HepG2 (cell line): ENCODE data around the gene DHX16. TPM values are rescaled to one million over a fixed set of nuclear protein-coding genes. Genes with fewer than 3 reads are reported as not detected.

ENCODE experiments used
- EEA1 ChIP-seq: sonication (generic); formaldehyde crosslinking; IDR thresholded peaks from 2 replicates; pipeline ENCODE4 v1.5.1; 2020; ENCODE audit warnings: mild to moderate bottlenecking, missing genetic modification reagents, borderline replicate concordance
- HNF1A ChIP-seq, 2 experiments: sonication (generic) in 1 of 2; formaldehyde crosslinking in 1 of 2; IDR thresholded peaks; 2 replicates each; pipeline versions ENCODE4 v1.4.0 to v1.6.1; 2016 to 2020; ENCODE audit warnings: borderline replicate concordance in 1 of 2, low read depth in 1 of 2, mild to moderate bottlenecking in 1 of 2, missing genetic modification reagents in 1 of 2
- MIER3 ChIP-seq: IDR thresholded peaks from 2 replicates; pipeline ENCODE4 v1.6.1; 2016; ENCODE audit warnings: missing compliant biosample characterization, borderline replicate concordance
- MYNN ChIP-seq: sonication (generic); formaldehyde crosslinking; IDR thresholded peaks from 2 replicates; pipeline ENCODE4 v1.4.0; 2020; ENCODE audit warnings: mild to moderate bottlenecking, low read depth, missing genetic modification reagents
- RXRA ChIP-seq: sonication (generic); formaldehyde crosslinking; IDR thresholded peaks from 2 replicates; pipeline ENCODE4 v1.5.1; 2020; ENCODE audit warnings: missing genetic modification reagents
- TBP ChIP-seq: sonication (generic); formaldehyde crosslinking; IDR thresholded peaks from 2 replicates; pipeline ENCODE4 v1.5.0; 2020; ENCODE audit warnings: missing genetic modification reagents
- ZNF558 ChIP-seq: sonication (generic); formaldehyde crosslinking; IDR thresholded peaks from 2 replicates; pipeline ENCODE4 v1.9.0; 2022; ENCODE audit warnings: mild to moderate bottlenecking, missing genetic modification reagents, borderline replicate concordance
- ZNF709 ChIP-seq: sonication (generic); formaldehyde crosslinking; IDR thresholded peaks from 2 replicates; pipeline ENCODE4 v1.5.0; 2020; ENCODE audit warnings: mild to moderate bottlenecking, missing genetic modification reagents
- ZSCAN31 ChIP-seq: sonication (generic); formaldehyde crosslinking; IDR thresholded peaks from 2 replicates; pipeline ENCODE4 v1.5.0; 2020; ENCODE audit warnings: low read depth, mild to moderate bottlenecking, missing genetic modification reagents
- polyA plus RNA-seq, 8 experiments: library from polyadenylated mRNA; depleted of rRNA in 3 of 8; stranded (reverse) in 7 of 8; unstranded in 1 of 8; fragments of >200 nt; fragmentation: Illumina TruSeq in 4 of 8; extraction: Trizol in 4 of 8; gene quantifications; 2 replicates each; pipeline versions ENCODE4 v1.2.1 to v1.2.3, GENCODE V29; 2011 to 2016; ENCODE audit warnings: low read depth in 4 of 8, missing spikeins in 1 of 8, mixed read lengths in 1 of 8; ENCODE audit not compliant: insufficient read depth in 1 of 8
- total RNA-seq, 5 experiments: library from RNA; depleted of rRNA; stranded (reverse); fragments of >200 nt; fragmentation: Illumina TruSeq; extraction: Trizol; gene quantifications; 2 replicates each; pipeline ENCODE4 v1.2.3, GENCODE V29; 2016; ENCODE audit warnings: low read depth in 1 of 5
- TF ChIP-seq, protein P1 (sequence below): sonication (generic); formaldehyde crosslinking; IDR thresholded peaks from 2 replicates; pipeline ENCODE4 v1.4.0; 2020; ENCODE audit warnings: mild to moderate bottlenecking, missing genetic modification reagents
- TF ChIP-seq, protein P2 (sequence below): sonication (generic); formaldehyde crosslinking; IDR thresholded peaks from 2 replicates; pipeline ENCODE4 v1.5.1; 2020; ENCODE audit warnings: mild to moderate bottlenecking, missing genetic modification reagents

DHX16 gene
- total and polyA plus RNA-seq, 2 of the 13 experiments (the other 11 are each of a cell fraction or from before 2014, with no cell fraction given), result 57.0 to 58.5 TPM

DNA sequence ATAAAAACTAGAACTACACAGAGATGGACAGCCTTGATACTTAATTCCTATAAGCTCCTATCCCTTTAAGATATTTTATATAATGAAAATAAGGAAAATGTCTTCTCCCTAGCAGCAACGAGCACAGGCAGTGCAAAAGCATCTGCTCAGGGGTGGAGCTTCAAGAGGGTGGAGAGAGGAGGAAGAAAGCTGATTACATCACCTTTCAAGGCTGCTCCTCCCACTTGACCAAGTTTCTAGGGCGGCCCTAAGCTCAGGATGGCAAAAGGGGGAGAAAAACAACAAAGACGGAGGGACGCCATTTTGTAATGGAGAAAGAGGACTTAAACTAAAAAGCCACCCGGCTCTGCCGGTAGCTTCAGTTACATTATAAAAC, 58.0 kb downstream of the DHX16 start (continued):
- no peak for TF ChIP-seq HNF1A (IDR thresholded peaks at IDR 0.05; ENCODE audit: low read depth)
- TF ChIP-seq HNF1A (CRISPR knock-in tag; IDR thresholded peaks at IDR 0.05; ENCODE audit: borderline replicate concordance), result no peak
- peak; percentile 83; the same call in 1 of the 2 replicates for TF ChIP-seq MIER3 (CRISPR knock-in tag)
- TF ChIP-seq, protein P1, sequence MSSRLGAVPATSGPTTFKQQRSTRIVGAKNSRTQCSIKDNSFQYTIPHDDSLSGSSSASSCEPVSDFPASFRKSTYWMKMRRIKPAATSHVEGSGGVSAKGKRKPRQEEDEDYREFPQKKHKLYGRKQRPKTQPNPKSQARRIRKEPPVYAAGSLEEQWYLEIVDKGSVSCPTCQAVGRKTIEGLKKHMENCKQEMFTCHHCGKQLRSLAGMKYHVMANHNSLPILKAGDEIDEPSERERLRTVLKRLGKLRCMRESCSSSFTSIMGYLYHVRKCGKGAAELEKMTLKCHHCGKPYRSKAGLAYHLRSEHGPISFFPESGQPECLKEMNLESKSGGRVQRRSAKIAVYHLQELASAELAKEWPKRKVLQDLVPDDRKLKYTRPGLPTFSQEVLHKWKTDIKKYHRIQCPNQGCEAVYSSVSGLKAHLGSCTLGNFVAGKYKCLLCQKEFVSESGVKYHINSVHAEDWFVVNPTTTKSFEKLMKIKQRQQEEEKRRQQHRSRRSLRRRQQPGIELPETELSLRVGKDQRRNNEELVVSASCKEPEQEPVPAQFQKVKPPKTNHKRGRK (CRISPR knock-in tag), result no peak
- peak; percentile 48; the same call in 1 of the 2 replicates for TF ChIP-seq ZSCAN31 (CRISPR knock-in tag)
- no peak for TF ChIP-seq TBP (CRISPR knock-in tag)
- TF ChIP-seq EEA1 (CRISPR knock-in tag), result no peak
- TF ChIP-seq, protein P2, sequence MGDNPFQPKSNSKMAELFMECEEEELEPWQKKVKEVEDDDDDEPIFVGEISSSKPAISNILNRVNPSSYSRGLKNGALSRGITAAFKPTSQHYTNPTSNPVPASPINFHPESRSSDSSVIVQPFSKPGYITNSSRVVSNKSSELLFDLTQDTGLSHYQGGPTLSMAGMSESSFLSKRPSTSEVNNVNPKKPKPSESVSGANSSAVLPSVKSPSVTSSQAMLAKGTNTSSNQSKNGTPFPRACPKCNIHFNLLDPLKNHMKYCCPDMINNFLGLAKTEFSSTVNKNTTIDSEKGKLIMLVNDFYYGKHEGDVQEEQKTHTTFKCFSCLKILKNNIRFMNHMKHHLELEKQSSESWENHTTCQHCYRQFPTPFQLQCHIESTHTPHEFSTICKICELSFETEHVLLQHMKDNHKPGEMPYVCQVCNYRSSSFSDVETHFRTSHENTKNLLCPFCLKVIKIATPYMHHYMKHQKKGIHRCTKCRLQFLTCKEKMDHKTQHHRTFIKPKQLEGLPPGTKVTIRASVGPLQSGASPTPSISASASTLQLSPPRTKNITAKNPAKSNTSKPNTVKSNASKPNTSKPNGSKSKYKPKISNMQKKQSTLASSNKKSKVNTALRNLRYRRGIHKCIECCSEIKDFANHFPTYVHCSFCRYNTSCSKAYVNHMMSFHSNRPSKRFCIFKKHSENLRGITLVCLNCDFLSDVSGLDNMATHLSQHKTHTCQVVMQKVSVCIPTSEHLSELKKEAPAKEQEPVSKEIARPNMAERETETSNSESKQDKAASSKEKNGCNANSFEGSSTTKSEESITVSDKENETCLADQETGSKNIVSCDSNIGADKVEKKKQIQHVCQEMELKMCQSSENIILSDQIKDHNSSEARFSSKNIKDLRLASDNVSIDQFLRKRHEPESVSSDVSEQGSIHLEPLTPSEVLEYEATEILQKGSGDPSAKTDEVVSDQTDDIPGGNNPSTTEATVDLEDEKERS (CRISPR knock-in tag), result peak; percentile 86; the same call in 1 of the 2 replicates
- no peak; the same call in 1 of the 2 replicates for TF ChIP-seq ZNF709 (CRISPR knock-in tag)
- 0 out of 2 replicates have a peak, but pooled peaks have one; percentile 63 for TF ChIP-seq ZNF558 (CRISPR knock-in tag)
- 0 out of 2 replicates have a peak, but pooled peaks have one; percentile 25 for TF ChIP-seq RXRA
- no peak for TF ChIP-seq MYNN (CRISPR knock-in tag)
